Gastroesophageal sphincter (tissue), 4 donors: ENCODE data around the gene BFSP1. TPM values are rescaled to one million over a fixed set of nuclear protein-coding genes. Genes with fewer than 3 reads are reported as not detected.
A peak's percentile ranks its signal among the peaks of the same experiment; 100 is the strongest.

Source experiments
- ATAC-seq: fragments of 150-250 bp; one replicate; pipeline ENCODE4 v1.9.1; 2016; ENCODE audit warnings: mild to moderate bottlenecking, moderate library complexity
- H3K27ac ChIP-seq, 4 donors: fragments of 200-600 bp; sonication (generic) in 3 of 4; 1 replicate in 3 of 4; 2 replicates in 1 of 4; pipeline ENCODE4 v1.5.1; 2016 to 2019
- H3K27me3 ChIP-seq: fragments of 200-600 bp; sonication (generic); one replicate; pipeline ENCODE4 v1.5.1; 2019
- H3K36me3 ChIP-seq, 2 donors: fragments of 200-600 bp; sonication (generic); one replicate each; pipeline ENCODE4 v1.5.1; 2019; ENCODE audit warnings: control low read depth in 1 of 2
- H3K4me1 ChIP-seq, 3 donors: fragments of 200-600 bp; sonication (generic); 1 replicate in 2 of 3; 2 replicates in 1 of 3; pipeline ENCODE4 v1.5.1; 2016 to 2019; ENCODE audit warnings: control low read depth in 2 of 3
- H3K4me3 ChIP-seq, 2 donors: fragments of 200-600 bp; sonication (generic); one replicate each; pipeline ENCODE4 v1.5.1; 2019; ENCODE audit warnings: mild to moderate bottlenecking in 1 of 2, moderate library complexity in 1 of 2
- H3K9me3 ChIP-seq, 3 donors: fragments of 200-600 bp; sonication (generic); one replicate each; pipeline ENCODE4 v1.5.1; 2017 to 2019; ENCODE audit warnings: control low read depth in 2 of 3
- EP300 ChIP-seq: sonication (generic); formaldehyde crosslinking; IDR thresholded peaks from one replicate; pipeline ENCODE4 v1.6.1; 2017; ENCODE audit warnings: antibody characterized with exemption, mild to moderate bottlenecking
- POLR2A ChIP-seq, 2 donors: fragments of 450-650 bp; IDR thresholded peaks; one replicate each; pipeline ENCODE4 v1.6.1; 2017; ENCODE audit warnings: antibody characterized with exemption in 2 of 2, mild to moderate bottlenecking in 2 of 2, moderate library complexity in 1 of 2
- POLR2AphosphoS5 ChIP-seq: sonication (generic); formaldehyde crosslinking; IDR thresholded peaks from one replicate; pipeline ENCODE4 v1.6.1; 2017; ENCODE audit warnings: antibody characterized with exemption
- WGBS, 2 donors: methylation state at CpG; one replicate each; pipeline ENCODE4 v1.1.5; 2018; ENCODE audit warnings: low coverage in 1 of 2; 5-methylcytosine and 5-hydroxymethylcytosine counted together
- total RNA-seq, 4 donors: library from RNA; depleted of rRNA; stranded (reverse); fragments of >200 nt; gene quantifications; one replicate each; pipeline ENCODE4 v1.1.0, GENCODE V29; 2016
- TF ChIP-seq, protein P1 (sequence below), 4 experiments: fragments of 200-600 bp in 2 of 4; fragments of 450-650 bp in 2 of 4; sonication (generic) in 1 of 4; IDR thresholded peaks; one replicate each; pipeline ENCODE4 v1.5.1; 2017 to 2019; ENCODE audit warnings: antibody characterized with exemption in 4 of 4, mild to moderate bottlenecking in 2 of 4, moderate library complexity in 2 of 4

Gene BFSP1
- total RNA-seq, 4 donors from 2014 or later, result 2.0 to 5.9 (median 5.0) TPM

DNA sequence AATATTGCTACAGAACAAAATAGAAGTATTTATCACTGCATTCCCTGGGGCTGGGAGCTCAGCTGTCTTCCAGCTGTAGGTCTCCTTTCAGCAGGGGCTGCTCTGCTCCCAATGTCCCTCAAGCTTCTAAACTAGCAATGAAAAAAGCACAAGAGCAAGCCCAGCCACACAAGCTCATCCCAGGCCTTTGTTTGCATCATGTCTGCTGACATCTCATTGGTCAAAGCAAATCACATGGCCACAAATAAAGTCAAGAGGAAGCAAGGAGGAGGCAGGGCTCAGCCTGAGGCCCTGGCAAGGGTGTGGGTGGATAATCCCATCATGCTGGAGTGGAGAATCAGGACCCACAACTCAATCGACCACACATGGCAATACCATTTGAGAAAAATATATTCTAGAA, 2.2 kb upstream of the BFSP1 start:
- Histone ChIP-seq H3K27ac (no peak overlapping the region), H3K4me1 (peaks cover 0 to 52% (median 0%) of the 10 kb centered on the region in 3 donors), H3K9me3 (no peaks in the 10 kb centered on the region), H3K36me3 (no peaks in the 10 kb centered on the region), H3K27me3 (no peaks in the 10 kb centered on the region), H3K4me3 (no peak overlapping the region)
- ATAC-seq, result no peak
- TF ChIP-seq POLR2AphosphoS5 (no peak), EP300 (no peak), POLR2A (IDR thresholded peaks at IDR 0.05) (no peak)
- TF ChIP-seq, protein P1, sequence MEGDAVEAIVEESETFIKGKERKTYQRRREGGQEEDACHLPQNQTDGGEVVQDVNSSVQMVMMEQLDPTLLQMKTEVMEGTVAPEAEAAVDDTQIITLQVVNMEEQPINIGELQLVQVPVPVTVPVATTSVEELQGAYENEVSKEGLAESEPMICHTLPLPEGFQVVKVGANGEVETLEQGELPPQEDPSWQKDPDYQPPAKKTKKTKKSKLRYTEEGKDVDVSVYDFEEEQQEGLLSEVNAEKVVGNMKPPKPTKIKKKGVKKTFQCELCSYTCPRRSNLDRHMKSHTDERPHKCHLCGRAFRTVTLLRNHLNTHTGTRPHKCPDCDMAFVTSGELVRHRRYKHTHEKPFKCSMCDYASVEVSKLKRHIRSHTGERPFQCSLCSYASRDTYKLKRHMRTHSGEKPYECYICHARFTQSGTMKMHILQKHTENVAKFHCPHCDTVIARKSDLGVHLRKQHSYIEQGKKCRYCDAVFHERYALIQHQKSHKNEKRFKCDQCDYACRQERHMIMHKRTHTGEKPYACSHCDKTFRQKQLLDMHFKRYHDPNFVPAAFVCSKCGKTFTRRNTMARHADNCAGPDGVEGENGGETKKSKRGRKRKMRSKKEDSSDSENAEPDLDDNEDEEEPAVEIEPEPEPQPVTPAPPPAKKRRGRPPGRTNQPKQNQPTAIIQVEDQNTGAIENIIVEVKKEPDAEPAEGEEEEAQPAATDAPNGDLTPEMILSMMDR (IDR thresholded peaks at IDR 0.05), result no peak
- 54% methylated on average over 1 of the region's 1 CpG; no CpG with 5 or more reads in 1 of the 2 donors for WGBS, 2 donors

DNA sequence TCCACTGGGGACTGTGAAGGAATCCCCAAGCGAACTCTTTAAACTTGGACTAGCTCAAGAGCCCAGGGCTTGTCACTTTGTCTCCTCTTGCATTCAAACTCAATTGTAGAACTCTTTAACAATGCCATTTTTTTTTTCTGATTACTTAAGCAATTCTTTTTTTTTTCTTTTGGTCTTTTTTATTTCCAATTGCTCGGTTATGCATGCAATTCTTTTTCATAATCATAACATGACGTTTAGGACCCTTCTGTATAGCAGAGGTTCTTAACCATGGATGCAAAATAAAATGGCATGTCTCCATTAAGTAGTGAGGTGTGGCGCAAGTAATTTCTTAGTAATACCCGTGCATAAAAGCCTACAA, 466 bp upstream of the BFSP1 start:
- 56 to 79% methylated on average over 4 to 5 of the region's 5 CpGs for whole genome bisulfite sequencing, 2 donors
- no peak for ATAC-seq
- TF ChIP-seq, protein P1 (IDR thresholded peaks at IDR 0.05), result no peak
- no peak for TF ChIP-seq POLR2AphosphoS5
- no peak for TF ChIP-seq POLR2A (IDR thresholded peaks at IDR 0.05)
- no peak for TF ChIP-seq EP300
- no peaks in the 10 kb centered on the region for H3K9me3 ChIP-seq
- H3K4me3 ChIP-seq, result peak overlapping the region; percentile 62 to 67
- no peaks in the 10 kb centered on the region for H3K27me3 ChIP-seq
- H3K36me3 ChIP-seq, result no peaks in the 10 kb centered on the region
- H3K27ac ChIP-seq, result peak overlapping the region; percentile 45 to 88 (median 68)
- H3K4me1 ChIP-seq, result peaks cover 0 to 34% (median 0%) of the 10 kb centered on the region in 3 donors

DNA sequence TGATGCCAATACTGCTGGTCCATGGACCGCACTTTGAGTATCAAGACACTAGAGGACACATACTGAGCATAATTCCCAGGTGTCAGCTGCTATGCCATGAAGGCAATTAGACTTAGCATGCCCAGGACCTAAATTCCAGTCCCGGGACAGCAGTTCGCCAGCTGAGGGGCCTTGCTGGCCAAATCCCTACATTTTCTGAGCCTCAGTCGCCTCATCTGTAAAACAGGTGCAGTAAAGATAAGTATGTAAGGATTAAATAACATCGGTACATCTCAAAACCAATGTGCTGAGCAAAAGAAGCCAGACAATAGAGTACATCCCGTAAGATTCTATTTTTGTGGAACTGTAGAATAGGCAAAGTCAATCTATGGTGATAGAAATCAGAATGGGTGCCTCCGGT, 1.0 kb downstream of the BFSP1 start:
- Histone ChIP-seq H3K4me1 (peaks cover 0 to 32% (median 0%) of the 10 kb centered on the region in 3 donors), H3K27ac (no peak overlapping the region), H3K9me3 (no peaks in the 10 kb centered on the region), H3K4me3 (no peak overlapping the region), H3K36me3 (no peaks in the 10 kb centered on the region), H3K27me3 (no peaks in the 10 kb centered on the region)
- no peak for TF ChIP-seq POLR2A (IDR thresholded peaks at IDR 0.05)
- no peak for TF ChIP-seq POLR2AphosphoS5
- TF ChIP-seq, protein P1 (IDR thresholded peaks at IDR 0.05), result no peak
- no peak for TF ChIP-seq EP300
- WGBS, 2 donors, result 60 to 75% methylated on average over 2 of the region's 7 CpGs
- no peak for ATAC-seq

DNA sequence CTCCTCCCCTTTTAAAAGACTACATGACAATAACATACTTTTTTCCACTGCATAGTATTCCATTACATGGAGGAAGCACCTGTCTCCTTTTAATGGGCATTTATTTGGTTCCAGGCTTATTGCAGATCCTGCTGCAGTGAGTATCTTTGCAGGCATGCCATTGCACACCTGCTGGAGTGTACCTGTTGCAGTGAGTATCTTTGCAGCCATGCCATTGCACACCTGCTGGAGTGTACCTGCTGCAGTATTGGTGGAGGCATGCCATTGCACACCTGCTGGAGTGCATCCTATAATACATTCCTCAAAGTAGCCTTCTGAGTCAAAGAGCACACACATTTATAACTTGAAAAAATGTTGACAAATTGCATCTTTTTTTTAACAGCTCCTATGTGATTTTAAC, 1.6 kb downstream of the BFSP1 start:
- peaks cover 0 to 32% (median 0%) of the 10 kb centered on the region in 3 donors for H3K4me1 ChIP-seq
- no peak overlapping the region for H3K27ac ChIP-seq
- no peak for TF ChIP-seq POLR2A (IDR thresholded peaks at IDR 0.05)
- TF ChIP-seq POLR2AphosphoS5, result no peak
- TF ChIP-seq, protein P1 (IDR thresholded peaks at IDR 0.05), result no peak
- no peak for TF ChIP-seq EP300
- H3K27me3 ChIP-seq, result no peaks in the 10 kb centered on the region
- H3K9me3 ChIP-seq, result no peaks in the 10 kb centered on the region
- no peak for ATAC-seq
- H3K36me3 ChIP-seq, result no peaks in the 10 kb centered on the region
- H3K4me3 ChIP-seq, result no peak overlapping the region

DNA sequence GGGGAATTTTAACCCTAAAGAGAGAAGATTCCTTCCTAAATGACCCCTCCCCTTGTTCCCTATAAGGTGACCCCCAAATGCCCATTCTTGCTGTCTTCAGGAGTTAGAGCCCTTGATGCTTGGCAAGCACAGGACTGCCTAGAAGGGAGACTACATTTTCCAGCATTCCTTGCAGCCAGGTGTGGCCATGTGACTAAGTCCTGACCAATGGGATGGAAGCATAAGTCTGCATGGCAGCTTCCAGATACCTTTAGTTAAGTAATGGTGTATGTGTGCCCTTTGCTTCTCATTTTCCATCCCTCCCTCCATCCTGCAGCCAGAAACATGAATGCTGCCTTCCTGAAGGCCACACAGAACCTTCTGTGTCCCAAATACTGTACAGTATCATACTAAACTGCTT, 5.5 kb downstream of the BFSP1 start:
- peak; percentile 13 for ATAC-seq
- Histone ChIP-seq H3K9me3 (no peaks in the 10 kb centered on the region), H3K4me1 (peaks cover 0 to 7% (median 0%) of the 10 kb centered on the region in 3 donors), H3K36me3 (no peaks in the 10 kb centered on the region), H3K27me3 (no peaks in the 10 kb centered on the region), H3K4me3 (no peak overlapping the region), H3K27ac (no peak overlapping the region)
- no peak for TF ChIP-seq POLR2AphosphoS5

DNA sequence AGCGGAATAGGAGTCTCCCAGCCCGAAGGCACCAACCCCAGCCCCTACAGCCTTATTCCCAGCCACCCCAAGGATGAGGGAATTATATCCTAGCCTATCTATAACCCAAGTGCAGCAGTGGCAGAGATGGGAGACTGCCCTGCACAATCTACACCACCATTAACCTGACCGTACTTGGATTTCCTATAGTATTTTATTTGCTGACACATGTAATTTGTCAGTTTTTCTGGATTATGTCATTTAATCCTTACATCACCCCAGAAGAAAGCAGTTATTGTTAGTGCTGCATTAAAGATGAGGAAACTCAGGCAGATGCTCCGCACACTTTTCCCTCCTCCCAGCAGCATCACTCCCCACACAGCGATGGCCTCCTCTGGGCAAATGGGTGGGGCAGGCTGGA, 6.0 kb downstream of the BFSP1 start:
- Histone ChIP-seq H3K4me1 (peaks cover 0 to 1% (median 0%) of the 10 kb centered on the region in 3 donors), H3K9me3 (no peaks in the 10 kb centered on the region), H3K27me3 (no peaks in the 10 kb centered on the region), H3K36me3 (no peaks in the 10 kb centered on the region), H3K4me3 (no peak overlapping the region), H3K27ac (no peak overlapping the region)
- TF ChIP-seq, protein P1 (IDR thresholded peaks at IDR 0.05), result no peak
- no peak for TF ChIP-seq POLR2A (IDR thresholded peaks at IDR 0.05)
- TF ChIP-seq POLR2AphosphoS5, result no peak
- no peak for TF ChIP-seq EP300
- WGBS, 2 donors, result 91 to 100% methylated on average over 1 to 3 of the region's 5 CpGs
- ATAC-seq, result no peak
